OCI-LY1 (cell line): ENCODE measurements around the gene CASP6.

Experiments
- EZH2 ChIP-seq: fragments of 200-600 bp; sonication (generic), shearing (Covaris generic); IDR thresholded peaks from 2 replicates; pipeline ENCODE4 v1.8.0; 2017; ENCODE audit warnings: borderline replicate concordance, mixed run types, mild to moderate bottlenecking, antibody characterized with exemption, low read length, moderate library complexity, mixed read lengths
- TF ChIP-seq, protein P1 (sequence below): fragments of 200-600 bp; sonication (generic), shearing (Covaris generic); IDR thresholded peaks from 2 replicates; pipeline ENCODE4 v1.5.1; 2017; ENCODE audit warnings: mild to moderate bottlenecking, antibody characterized with exemption, low read length, moderate library complexity, mixed read lengths

DNA sequence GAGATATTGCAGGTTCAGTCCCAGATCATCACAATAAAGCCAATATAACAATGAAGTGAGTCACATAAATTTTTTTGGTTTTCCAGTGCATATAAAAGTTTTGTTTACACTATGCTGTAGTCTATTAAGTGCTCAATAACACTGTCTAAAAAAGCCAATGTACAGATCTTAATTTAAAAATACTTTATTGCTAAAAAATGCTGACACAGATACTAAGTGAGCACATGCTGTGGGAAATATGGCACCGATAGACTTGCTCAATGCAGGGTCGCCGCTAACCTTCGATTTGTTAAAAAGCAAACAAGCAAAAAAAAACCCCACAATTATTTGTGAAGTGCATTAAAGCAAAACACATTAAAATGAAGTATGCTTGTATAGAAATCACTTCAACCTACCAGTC is 16.4 kb upstream of the CASP6 start:
- TF ChIP-seq, protein P1, sequence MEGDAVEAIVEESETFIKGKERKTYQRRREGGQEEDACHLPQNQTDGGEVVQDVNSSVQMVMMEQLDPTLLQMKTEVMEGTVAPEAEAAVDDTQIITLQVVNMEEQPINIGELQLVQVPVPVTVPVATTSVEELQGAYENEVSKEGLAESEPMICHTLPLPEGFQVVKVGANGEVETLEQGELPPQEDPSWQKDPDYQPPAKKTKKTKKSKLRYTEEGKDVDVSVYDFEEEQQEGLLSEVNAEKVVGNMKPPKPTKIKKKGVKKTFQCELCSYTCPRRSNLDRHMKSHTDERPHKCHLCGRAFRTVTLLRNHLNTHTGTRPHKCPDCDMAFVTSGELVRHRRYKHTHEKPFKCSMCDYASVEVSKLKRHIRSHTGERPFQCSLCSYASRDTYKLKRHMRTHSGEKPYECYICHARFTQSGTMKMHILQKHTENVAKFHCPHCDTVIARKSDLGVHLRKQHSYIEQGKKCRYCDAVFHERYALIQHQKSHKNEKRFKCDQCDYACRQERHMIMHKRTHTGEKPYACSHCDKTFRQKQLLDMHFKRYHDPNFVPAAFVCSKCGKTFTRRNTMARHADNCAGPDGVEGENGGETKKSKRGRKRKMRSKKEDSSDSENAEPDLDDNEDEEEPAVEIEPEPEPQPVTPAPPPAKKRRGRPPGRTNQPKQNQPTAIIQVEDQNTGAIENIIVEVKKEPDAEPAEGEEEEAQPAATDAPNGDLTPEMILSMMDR = no peak
- no peak for TF ChIP-seq EZH2
